ENCODE data around the gene ARRB1.

- no peak for TF ChIP-seq POLR2AphosphoS5 (IDR thresholded peaks at IDR 0.05; ENCODE audit: low read depth, low read length)
- TF ChIP-seq REST (IDR thresholded peaks at IDR 0.05; ENCODE audit: low read depth): no peak
- TF ChIP-seq CTCF (IDR thresholded peaks at IDR 0.05 in 2 of 3, conservative IDR thresholded peaks at IDR 0.05 in 1 of 3; ENCODE audit: borderline replicate concordance in 1 of 3, insufficient read depth in 1 of 3, low read depth in 2 of 3, low read length in 2 of 3): no peak
- no peak for TF ChIP-seq MAX (IDR thresholded peaks at IDR 0.05)
- TF ChIP-seq YY1 (IDR thresholded peaks at IDR 0.05; ENCODE audit: extremely low read depth, insufficient replicate concordance, low read depth, low read length): no peak
- no peak for TF ChIP-seq POLR2A (IDR thresholded peaks at IDR 0.05; ENCODE audit: borderline replicate concordance, extremely low read depth, insufficient read depth, insufficient read length)
- TF ChIP-seq ELF1 (IDR thresholded peaks at IDR 0.05; ENCODE audit: borderline replicate concordance, low read depth): no peak
- TF ChIP-seq ZBTB33 (IDR thresholded peaks at IDR 0.05; ENCODE audit: extremely low read depth, insufficient replicate concordance, low read length): no peak
- TF ChIP-seq ATF3 (IDR thresholded peaks at IDR 0.05): no peak
- TF ChIP-seq EZH2phosphoT487 (IDR thresholded peaks at IDR 0.05; ENCODE audit: borderline replicate concordance): no peak
Measured at GRCh38 chr11:75265851-75266531, 85.5 kb downstream of the ARRB1 start.
